Measurements from ENCODE around the gene TMEM98. TPM values are rescaled to one million over a fixed set of nuclear protein-coding genes. Genes with fewer than 3 reads are reported as not detected.

TMEM98 gene
- total and polyA plus RNA-seq, 2 of the 8 experiments (the other 6 are each of a cell fraction or from before 2014, with no cell fraction given) = 86.1 to 232 TPM

GRCh38 chr17:32926183-32926582 lies 1.8 kb upstream of the TMEM98 start:
- Histone ChIP-seq H2AFZ (ENCODE audit: low read length) (no peak overlapping the region; the same call in 1 of the 2 replicates), H3K4me1 (replicated peaks in 1 of 4; ENCODE audit: control insufficient read depth in 3 of 4, insufficient read depth in 4 of 4, low read length in 3 of 4) (peaks cover 4 to 22% (median 16%) of the 10 kb centered on the region in 4 experiments; a peak in 6 of 7 replicates), H3K14ac (ENCODE audit: insufficient read length) (no peak overlapping the region), H3K23ac (ENCODE audit: insufficient read length) (no peak overlapping the region), H4K5ac (ENCODE audit: insufficient read length, low read depth, low read length) (no peak overlapping the region), H4K91ac (replicated peaks; ENCODE audit: insufficient read length, low read length) (no peak overlapping the region), H3K4ac (replicated peaks; ENCODE audit: insufficient read length, low read depth, low read length) (no peak overlapping the region), H3K79me1 (ENCODE audit: low read depth, low read length) (peaks cover 6% of the 10 kb centered on the region), H3K56ac (replicated peaks; ENCODE audit: insufficient read length, low read depth, low read length) (no peak overlapping the region), H2BK5ac (ENCODE audit: low read depth, low read length) (no peak overlapping the region), H3K4me2 (ENCODE audit: insufficient read depth in 1 of 2, low read depth in 2 of 2, low read length in 2 of 2) (no peak overlapping the region), H3K27ac (ENCODE audit: low read depth, low read length) (no peak overlapping the region), H4K8ac (ENCODE audit: extremely low read depth, insufficient read depth, low read length) (no peak overlapping the region), H3K9me3 (ENCODE audit: insufficient read depth in 2 of 2, low read depth in 1 of 2, low read length in 1 of 2) (peaks cover 0 to 3% of the 10 kb centered on the region in 2 experiments; a peak in 1 of 4 replicates), H3K27me3 (replicated peaks in 1 of 4; ENCODE audit: control insufficient read depth in 3 of 4, extremely low read depth in 1 of 4, insufficient read depth in 3 of 4, low read length in 3 of 4) (peaks cover 0 to 7% (median 6%) of the 10 kb centered on the region in 4 experiments; a peak in 3 of 7 replicates), H3K36me3 (ENCODE audit: control insufficient read depth in 2 of 4, insufficient read depth in 4 of 4, low read length in 3 of 4) (peaks cover 0 to 1% (median 0%) of the 10 kb centered on the region in 4 experiments; a peak in 1 of 8 replicates), H3K18ac (ENCODE audit: extremely low read depth, low read length) (no peak overlapping the region), H4K20me1 (replicated peaks in 1 of 2; ENCODE audit: control insufficient read depth in 1 of 2, insufficient read depth in 2 of 2, low read length in 2 of 2) (no peaks in the 10 kb centered on the region), H2BK120ac (replicated peaks; ENCODE audit: low read depth, low read length) (no peak overlapping the region), H3K4me3 (ENCODE audit: extremely low read depth in 1 of 4, insufficient read depth in 2 of 4, low read depth in 3 of 4, low read length in 4 of 4) (no peak overlapping the region), H3K79me2 (ENCODE audit: control insufficient read depth in 1 of 2, insufficient read depth in 2 of 2, low read length in 2 of 2) (peaks cover 4 to 15% of the 10 kb centered on the region in 2 experiments), H2AK5ac (ENCODE audit: low read depth, low read length) (no peak overlapping the region), H2BK15ac (ENCODE audit: low read length) (no peak overlapping the region), H3K9ac (replicated peaks in 1 of 4; ENCODE audit: extremely low read depth in 1 of 4, low read depth in 3 of 4, low read length in 3 of 4) (no peak overlapping the region), H3K23me2 (ENCODE audit: low read depth, low read length) (peaks cover 17% of the 10 kb centered on the region), H2BK12ac (ENCODE audit: low read depth, low read length) (no peak overlapping the region), H2BK20ac (ENCODE audit: low read length) (no peak overlapping the region)
- ChIA-PET CTCF (ENCODE audit: partially characterized antibody) (no interaction called here), POLR2A (ENCODE audit: partially characterized antibody) (no interaction called here)
- 92% methylated on average over 5 of the region's 5 CpGs; no CpG with 5 or more reads in 1 of the 2 experiments for WGBS, 2 experiments (ENCODE audit: extremely low coverage in 1 of 2, insufficient coverage in 1 of 2, insufficient read length in 1 of 2, insufficient replicate concordance in 2 of 2, low coverage in 1 of 2, low lambda C conversion rate in 2 of 2, missing lambda C conversion rate in 1 of 2)
- DNase-seq (ENCODE audit: low read depth in 1 of 2, low spot score in 2 of 2) (no peak), FAIRE-seq (no peak)
- TF ChIP-seq, protein P1, sequence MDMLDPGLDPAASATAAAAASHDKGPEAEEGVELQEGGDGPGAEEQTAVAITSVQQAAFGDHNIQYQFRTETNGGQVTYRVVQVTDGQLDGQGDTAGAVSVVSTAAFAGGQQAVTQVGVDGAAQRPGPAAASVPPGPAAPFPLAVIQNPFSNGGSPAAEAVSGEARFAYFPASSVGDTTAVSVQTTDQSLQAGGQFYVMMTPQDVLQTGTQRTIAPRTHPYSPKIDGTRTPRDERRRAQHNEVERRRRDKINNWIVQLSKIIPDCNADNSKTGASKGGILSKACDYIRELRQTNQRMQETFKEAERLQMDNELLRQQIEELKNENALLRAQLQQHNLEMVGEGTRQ (IDR thresholded peaks at IDR 0.05; ENCODE audit: low read length) = no peak
- TF ChIP-seq RAD21 (IDR thresholded peaks at IDR 0.05 in 1 of 2, conservative IDR thresholded peaks at IDR 0.05 in 1 of 2; ENCODE audit: low read depth in 2 of 2, low read length in 2 of 2) (no peak), NRF1 (IDR thresholded peaks at IDR 0.05; ENCODE audit: low read depth, low read length) (no peak), MAX (IDR thresholded peaks at IDR 0.05) (no peak), FOSL1 (IDR thresholded peaks at IDR 0.05; ENCODE audit: insufficient read depth, low read depth, low read length) (no peak), SIX5 (IDR thresholded peaks at IDR 0.05; ENCODE audit: low read depth, low read length) (no peak), NANOG (IDR thresholded peaks at IDR 0.05; ENCODE audit: insufficient read depth, low read depth, low read length, poor library complexity, severe bottlenecking) (no peak), CTBP2 (IDR thresholded peaks at IDR 0.05; ENCODE audit: borderline replicate concordance, insufficient read depth, insufficient read length, low read length) (no peak), SUZ12 (IDR thresholded peaks at IDR 0.05; ENCODE audit: low read length) (no peak), TCF12 (IDR thresholded peaks at IDR 0.05; ENCODE audit: low read depth, low read length) (no peak), JUND (IDR thresholded peaks at IDR 0.05; ENCODE audit: low read length) (no peak), GTF2F1 (IDR thresholded peaks at IDR 0.05; ENCODE audit: borderline replicate concordance, low read depth, low read length) (no peak)
